Sigmoid colon (tissue), 7 donors: ENCODE results near the gene ARF1. TPM values are rescaled to one million over a fixed set of nuclear protein-coding genes. Genes with fewer than 3 reads are reported as not detected.

ENCODE experiments used
- DNase-seq: peaks from one replicate; pipeline ENCODE4 v3.0.0-alpha.2; 2019
- H3K27ac ChIP-seq, 4 donors: fragments of 200-600 bp; sonication (generic); one replicate each; pipeline ENCODE4 v1.5.1; 2016 to 2019; ENCODE audit warnings: mild to moderate bottlenecking in 1 of 4
- H3K27me3 ChIP-seq, 3 donors: fragments of 200-600 bp; sonication (generic); one replicate each; pipeline ENCODE4 v1.5.1; 2019; ENCODE audit warnings: mild to moderate bottlenecking in 1 of 3
- H3K36me3 ChIP-seq, 4 donors: fragments of 200-600 bp; sonication (generic); one replicate each; pipeline ENCODE4 v1.5.1; 2016 to 2019
- H3K4me1 ChIP-seq, 4 donors: fragments of 200-600 bp; sonication (generic); one replicate each; pipeline ENCODE4 v1.5.1; 2017 to 2019
- H3K4me3 ChIP-seq, 4 donors: fragments of 200-600 bp; sonication (generic); one replicate each; pipeline ENCODE4 v1.5.1; 2017 to 2019; ENCODE audit warnings: mild to moderate bottlenecking in 2 of 4, moderate library complexity in 1 of 4
- H3K9me3 ChIP-seq, 4 donors: fragments of 200-600 bp in 3 of 4; sonication (generic) in 3 of 4; one replicate each; pipeline versions ENCODE4 v1.5.1 to v1.6.1; 2013 to 2019
- EP300 ChIP-seq, 4 donors: sonication (generic); formaldehyde crosslinking; IDR thresholded peaks; one replicate each; pipeline ENCODE4 v1.6.1; 2017; ENCODE audit warnings: antibody characterized with exemption in 4 of 4
- POLR2A ChIP-seq, 2 donors: fragments of 450-650 bp; IDR thresholded peaks; one replicate each; pipeline ENCODE4 v1.6.1; 2016; ENCODE audit warnings: antibody characterized with exemption in 2 of 2, mild to moderate bottlenecking in 2 of 2, moderate library complexity in 2 of 2
- POLR2AphosphoS5 ChIP-seq, 4 donors: sonication (generic); formaldehyde crosslinking; IDR thresholded peaks; one replicate each; pipeline ENCODE4 v1.6.1; 2017; ENCODE audit warnings: antibody characterized with exemption in 4 of 4
- whole genome bisulfite sequencing, 2 donors: extraction: QIAGEN DNeasy Blood & Tissue Kit; methylation state at CpG; one replicate each; pipeline ENCODE4 v1.1.7; 2013; 5-methylcytosine and 5-hydroxymethylcytosine counted together
- intact Hi-C: fragments of 100-400 bp; cut with DNase I; formaldehyde crosslinking; loops from one replicate; pipeline ENCODE4 v1.15.1; 2023
- polyA plus RNA-seq, 3 donors: library from polyadenylated mRNA; stranded (reverse); fragments of 200-250 nt; gene quantifications; one replicate each; pipeline ENCODE4 v1.2.3, GENCODE V29; 2013
- total RNA-seq, 4 donors: library from RNA; depleted of rRNA; stranded (reverse); fragments of >200 nt; gene quantifications; one replicate each; pipeline ENCODE4 v1.1.0, GENCODE V29; 2016
- TF ChIP-seq, protein P1 (sequence below), 4 experiments: fragments of 450-650 bp in 3 of 4; fragments of 200-600 bp in 1 of 4; IDR thresholded peaks; one replicate each; pipeline ENCODE4 v1.5.1; 2016 to 2019; ENCODE audit warnings: antibody characterized with exemption in 4 of 4, mild to moderate bottlenecking in 3 of 4, moderate library complexity in 2 of 4
- donor health status: healthy with polysubstance abuse.
- donor health status: Bipolar disorder and iron deficiency.
- donor health status: healthy.

ARF1 gene
- total and polyA plus RNA-seq, 7 donors, result 212 to 482 (median 250) TPM

DNA sequence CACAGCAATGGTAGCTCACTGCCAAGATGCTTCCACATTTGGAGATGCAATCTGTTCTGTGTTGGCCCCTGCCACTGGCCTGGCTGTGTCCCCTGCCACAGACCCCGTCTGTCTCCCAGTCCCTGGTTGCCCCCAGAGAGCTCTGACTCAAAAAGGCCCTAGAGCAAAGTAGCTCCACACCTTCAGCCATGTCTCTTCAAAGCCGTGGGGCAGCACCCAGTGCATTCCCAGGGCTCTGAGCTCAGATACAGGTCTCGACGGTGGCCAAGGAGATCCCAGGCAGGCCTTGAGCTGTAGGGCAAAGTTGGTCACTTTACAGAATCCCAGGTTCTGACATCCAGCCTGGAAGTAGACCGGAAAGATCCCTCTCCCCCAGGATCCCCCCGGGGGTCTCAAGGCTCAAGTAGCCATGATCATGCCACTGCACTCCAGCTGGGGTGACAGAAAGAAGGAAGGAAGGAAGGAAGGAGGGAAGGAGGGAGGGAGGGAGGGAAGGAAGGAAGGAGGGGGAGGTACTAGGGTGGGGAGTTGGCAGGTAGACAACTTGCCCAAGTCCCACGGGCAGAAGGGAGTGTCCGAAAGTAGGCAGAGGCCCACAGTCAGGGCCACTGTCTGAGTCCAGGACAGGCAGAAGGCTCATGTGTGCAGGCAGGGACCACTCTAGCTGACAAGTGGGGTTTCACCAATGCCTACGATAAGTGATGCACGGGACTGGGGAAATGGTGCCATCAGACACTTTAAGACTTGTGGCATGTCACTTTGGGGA, 4.8 kb upstream of the ARF1 start:
- peaks cover 0 to 28% (median 14%) of the 10 kb centered on the region in 4 donors for H3K4me1 ChIP-seq
- H3K27me3 ChIP-seq, result peaks cover 0 to 11% (median 1%) of the 10 kb centered on the region in 3 donors
- H3K27ac ChIP-seq, result no peak overlapping the region
- peak; percentile 62 for DNase-seq
- intact Hi-C loops, result no loop called here
- H3K4me3 ChIP-seq, result no peak overlapping the region
- TF ChIP-seq POLR2AphosphoS5 (IDR thresholded peaks at IDR 0.05), result no peak
- WGBS, 2 donors, result 71 to 74% methylated on average over 10 of the region's 10 CpGs
- no peaks in the 10 kb centered on the region for H3K36me3 ChIP-seq
- no peaks in the 10 kb centered on the region for H3K9me3 ChIP-seq

DNA sequence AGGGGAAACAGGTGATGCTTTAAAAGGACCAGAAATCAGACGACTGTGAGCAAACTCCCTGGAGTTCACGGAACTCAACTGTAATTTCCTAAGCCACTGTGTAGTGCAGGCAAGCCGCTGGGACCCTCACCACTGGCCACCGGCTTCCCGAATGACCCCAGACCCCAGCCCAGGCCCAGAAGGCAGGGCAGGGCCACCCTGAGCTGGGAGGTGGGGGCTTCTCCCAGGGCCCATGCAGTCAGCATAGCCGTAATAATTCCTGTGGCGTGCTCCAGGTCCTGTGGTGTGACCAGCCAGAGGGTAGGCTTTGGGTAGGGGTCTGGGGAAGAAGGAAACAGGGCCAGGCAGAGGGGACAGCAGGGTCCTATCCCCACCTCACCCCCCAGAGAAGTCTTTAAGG, 3.5 kb upstream of the ARF1 start:
- no peak for TF ChIP-seq POLR2A (IDR thresholded peaks at IDR 0.05)
- TF ChIP-seq EP300 (IDR thresholded peaks at IDR 0.05), result no peak
- TF ChIP-seq, protein P1, sequence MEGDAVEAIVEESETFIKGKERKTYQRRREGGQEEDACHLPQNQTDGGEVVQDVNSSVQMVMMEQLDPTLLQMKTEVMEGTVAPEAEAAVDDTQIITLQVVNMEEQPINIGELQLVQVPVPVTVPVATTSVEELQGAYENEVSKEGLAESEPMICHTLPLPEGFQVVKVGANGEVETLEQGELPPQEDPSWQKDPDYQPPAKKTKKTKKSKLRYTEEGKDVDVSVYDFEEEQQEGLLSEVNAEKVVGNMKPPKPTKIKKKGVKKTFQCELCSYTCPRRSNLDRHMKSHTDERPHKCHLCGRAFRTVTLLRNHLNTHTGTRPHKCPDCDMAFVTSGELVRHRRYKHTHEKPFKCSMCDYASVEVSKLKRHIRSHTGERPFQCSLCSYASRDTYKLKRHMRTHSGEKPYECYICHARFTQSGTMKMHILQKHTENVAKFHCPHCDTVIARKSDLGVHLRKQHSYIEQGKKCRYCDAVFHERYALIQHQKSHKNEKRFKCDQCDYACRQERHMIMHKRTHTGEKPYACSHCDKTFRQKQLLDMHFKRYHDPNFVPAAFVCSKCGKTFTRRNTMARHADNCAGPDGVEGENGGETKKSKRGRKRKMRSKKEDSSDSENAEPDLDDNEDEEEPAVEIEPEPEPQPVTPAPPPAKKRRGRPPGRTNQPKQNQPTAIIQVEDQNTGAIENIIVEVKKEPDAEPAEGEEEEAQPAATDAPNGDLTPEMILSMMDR (IDR thresholded peaks at IDR 0.05), result no peak
- TF ChIP-seq POLR2AphosphoS5 (IDR thresholded peaks at IDR 0.05), result no peak
- no peaks in the 10 kb centered on the region for H3K36me3 ChIP-seq
- no peak overlapping the region for H3K27ac ChIP-seq
- intact Hi-C loops, result no loop called here
- H3K4me3 ChIP-seq, result no peak overlapping the region
- H3K27me3 ChIP-seq, result peaks cover 0 to under 1% (median 0%) of the 10 kb centered on the region in 3 donors
- no peaks in the 10 kb centered on the region for H3K9me3 ChIP-seq
- H3K4me1 ChIP-seq, result peaks cover 0 to 31% (median 19%) of the 10 kb centered on the region in 4 donors
- 92 to 93% methylated on average over 7 of the region's 7 CpGs for WGBS, 2 donors
- DNase-seq, result peak; percentile 35

DNA sequence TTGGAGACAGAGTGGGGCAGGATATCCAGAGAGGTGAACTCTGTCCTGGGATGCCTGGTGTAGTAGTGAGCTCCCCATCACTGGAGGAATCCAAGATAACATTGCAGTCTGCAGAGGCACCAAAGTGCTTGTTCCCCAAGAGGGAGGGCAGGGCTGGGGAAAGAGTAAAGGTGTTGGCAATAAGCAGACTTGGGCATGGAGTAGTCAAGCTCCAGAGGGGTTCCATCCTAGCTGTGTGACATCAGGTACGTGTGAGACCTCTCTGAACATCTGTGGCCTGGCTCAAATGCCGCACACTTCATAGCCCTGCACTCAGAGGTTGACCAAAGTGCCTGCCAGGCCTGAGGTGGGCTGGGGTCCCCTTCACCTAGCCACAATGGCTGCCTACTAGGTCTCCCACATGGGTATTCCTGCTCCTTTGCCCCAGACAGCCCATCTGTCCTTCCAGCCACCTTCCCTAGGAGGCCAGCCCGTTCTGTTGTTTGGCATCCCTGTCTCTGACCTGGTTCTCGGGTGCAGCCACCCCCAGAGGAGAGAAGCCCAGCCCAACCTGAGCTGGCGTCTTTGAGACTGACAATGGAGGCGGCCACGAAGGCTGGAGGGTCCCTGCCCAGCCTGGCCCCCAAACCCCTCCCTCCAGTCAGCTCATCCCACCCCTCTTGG, 2.8 kb upstream of the ARF1 start:
- WGBS, 2 donors, result 92 to 96% methylated on average over 7 of the region's 7 CpGs
- no peaks in the 10 kb centered on the region for H3K36me3 ChIP-seq
- DNase-seq, result peak; percentile 63
- no peak overlapping the region for H3K27ac ChIP-seq
- TF ChIP-seq, protein P1 (IDR thresholded peaks at IDR 0.05), result no peak
- no peak for TF ChIP-seq POLR2A (IDR thresholded peaks at IDR 0.05)
- TF ChIP-seq EP300 (IDR thresholded peaks at IDR 0.05), result no peak
- no peak for TF ChIP-seq POLR2AphosphoS5 (IDR thresholded peaks at IDR 0.05)
- peaks cover 0 to 39% (median 26%) of the 10 kb centered on the region in 4 donors for H3K4me1 ChIP-seq
- intact Hi-C loops, result loop anchor here (5.0 to 10.0 kb wide), 5 partner anchors 192 to 535 kb away; partner anchors contain the start of gene RNF187
- no peaks in the 10 kb centered on the region for H3K27me3 ChIP-seq
- no peak overlapping the region for H3K4me3 ChIP-seq
- no peaks in the 10 kb centered on the region for H3K9me3 ChIP-seq

DNA sequence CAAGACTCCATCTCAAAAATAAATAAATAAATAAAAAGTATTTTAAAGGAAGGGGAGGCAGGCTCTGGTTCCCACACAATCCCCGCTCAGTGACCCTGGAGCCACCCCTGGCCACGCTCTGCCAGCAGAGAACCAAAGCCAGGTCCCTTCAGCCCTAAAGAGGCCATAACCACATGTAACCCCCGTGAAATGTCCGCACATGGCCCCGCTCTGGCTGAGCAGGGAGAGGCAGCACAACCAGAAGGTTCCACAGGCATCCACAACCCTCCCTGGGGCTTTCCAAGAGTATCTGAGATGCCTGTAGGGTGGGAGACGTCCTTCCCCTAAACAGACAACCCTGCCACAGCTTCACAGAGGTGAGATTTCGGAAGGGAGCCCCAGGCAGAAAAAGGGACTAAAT, 1.4 kb upstream of the ARF1 start:
- H3K4me3 ChIP-seq, result peak overlapping the region in 3 of 4 donors; percentile 77 to 92 (median 87)
- no peak for TF ChIP-seq EP300 (IDR thresholded peaks at IDR 0.05)
- TF ChIP-seq, protein P1 (IDR thresholded peaks at IDR 0.05), result no peak
- no peak for TF ChIP-seq POLR2A (IDR thresholded peaks at IDR 0.05)
- no peak for TF ChIP-seq POLR2AphosphoS5 (IDR thresholded peaks at IDR 0.05)
- H3K27me3 ChIP-seq, result no peaks in the 10 kb centered on the region
- H3K4me1 ChIP-seq, result peaks cover 0 to 53% (median 40%) of the 10 kb centered on the region in 4 donors
- WGBS, 2 donors, result 67 to 79% methylated on average over 7 of the region's 7 CpGs
- H3K27ac ChIP-seq, result peak overlapping the region in 1 of 4 donors; percentile 97
- H3K9me3 ChIP-seq, result no peaks in the 10 kb centered on the region
- no peaks in the 10 kb centered on the region for H3K36me3 ChIP-seq
- intact Hi-C loops, result loop anchor here (5.0 to 10.0 kb wide), 5 partner anchors 194 to 536 kb away; partner anchors contain the start of gene RNF187
- peak; percentile 64 for DNase-seq
